Osteocyte (in vitro differentiated cells): ENCODE data around the gene MNX1. TPM values are rescaled to one million over a fixed set of nuclear protein-coding genes. Genes with fewer than 3 reads are reported as not detected.

ENCODE experiments used
- DNase-seq: peaks from one replicate; pipeline ENCODE4 v3.0.0; 2021; ENCODE audit warnings: mixed read lengths; ENCODE audit not compliant: unreplicated experiment; ENCODE audit errors: extremely low spot score
- H3K27ac Mint-ChIP-seq: one replicate; pipeline ENCODE4 v1.8.0; 2021; ENCODE audit warnings: mild to moderate bottlenecking, mixed read lengths; ENCODE audit not compliant: unreplicated experiment
- H3K27me3 Mint-ChIP-seq: one replicate; pipeline ENCODE4 v1.8.0; 2021; ENCODE audit warnings: mixed read lengths; ENCODE audit not compliant: unreplicated experiment
- H3K36me3 Mint-ChIP-seq: one replicate; pipeline ENCODE4 v1.8.0; 2021; ENCODE audit warnings: mixed read lengths; ENCODE audit not compliant: unreplicated experiment
- H3K4me1 Mint-ChIP-seq: one replicate; pipeline ENCODE4 v1.8.0; 2021; ENCODE audit warnings: mixed read lengths; ENCODE audit not compliant: unreplicated experiment
- H3K4me3 Mint-ChIP-seq: one replicate; pipeline ENCODE4 v1.8.0; 2021; ENCODE audit warnings: mild to moderate bottlenecking, moderate library complexity, mixed read lengths; ENCODE audit not compliant: unreplicated experiment
- H3K9me3 Mint-ChIP-seq: one replicate; pipeline ENCODE4 v1.8.0; 2021; ENCODE audit warnings: mixed read lengths; ENCODE audit not compliant: unreplicated experiment
- CTCF ChIP-seq: fragments of 200-600 bp; sonication (generic); IDR thresholded peaks from 2 replicates; pipeline ENCODE4 v1.5.0; 2021; ENCODE audit warnings: antibody characterized with exemption, mild to moderate bottlenecking, moderate library complexity
- total RNA-seq: library from RNA; stranded (reverse); gene quantifications from 2 replicates; pipeline ENCODE4 v1.2.1, GENCODE V29; 2021

Gene MNX1
- total RNA-seq, 1 donor from 2014 or later: not detected

GRCh38 chr7:156956727-156957126 lies 53.7 kb downstream of the MNX1 start:
- Mint-ChIP-seq H3K27me3 (no peaks in the 10 kb centered on the region), H3K27ac (no peak overlapping the region), H3K4me3 (no peak overlapping the region), H3K36me3 (peaks cover 53% of the 10 kb centered on the region), H3K9me3 (no peaks in the 10 kb centered on the region), H3K4me1 (peaks cover 7% of the 10 kb centered on the region)
- no peak for TF ChIP-seq CTCF
- no peak for DNase-seq

GRCh38 chr7:156954941-156955340 lies 55.5 kb downstream of the MNX1 start:
- DNase-seq: no peak
- H3K9me3 Mint-ChIP-seq: no peaks in the 10 kb centered on the region
- no peaks in the 10 kb centered on the region for H3K27me3 Mint-ChIP-seq
- H3K4me3 Mint-ChIP-seq: no peak overlapping the region
- TF ChIP-seq CTCF: no peak
- peaks cover 22% of the 10 kb centered on the region for H3K4me1 Mint-ChIP-seq
- no peak overlapping the region for H3K27ac Mint-ChIP-seq
- H3K36me3 Mint-ChIP-seq: peaks cover 38% of the 10 kb centered on the region

Other genes with a start within 250 kb of the MNX1 start
- gene LMBR1, start 117.5 kb downstream of the MNX1 start, total RNA-seq: 47.7 and 55.8 TPM in 2 replicates
- gene NOM1, start 61.0 kb downstream of the MNX1 start, total RNA-seq: 21.3 and 22.6 TPM in 2 replicates
- gene UBE3C, start 128.3 kb upstream of the MNX1 start, total RNA-seq: 59.6 and 62.9 TPM in 2 replicates